Kidney capillary endothelial cell (primary cell): ENCODE results near the gene STEEP1.

Source experiments
- DNase-seq: peaks from one replicate; pipeline ENCODE4 v3.0.0-alpha.2; 2018; ENCODE audit warnings: low spot score

The STEEP1 gene

DNA sequence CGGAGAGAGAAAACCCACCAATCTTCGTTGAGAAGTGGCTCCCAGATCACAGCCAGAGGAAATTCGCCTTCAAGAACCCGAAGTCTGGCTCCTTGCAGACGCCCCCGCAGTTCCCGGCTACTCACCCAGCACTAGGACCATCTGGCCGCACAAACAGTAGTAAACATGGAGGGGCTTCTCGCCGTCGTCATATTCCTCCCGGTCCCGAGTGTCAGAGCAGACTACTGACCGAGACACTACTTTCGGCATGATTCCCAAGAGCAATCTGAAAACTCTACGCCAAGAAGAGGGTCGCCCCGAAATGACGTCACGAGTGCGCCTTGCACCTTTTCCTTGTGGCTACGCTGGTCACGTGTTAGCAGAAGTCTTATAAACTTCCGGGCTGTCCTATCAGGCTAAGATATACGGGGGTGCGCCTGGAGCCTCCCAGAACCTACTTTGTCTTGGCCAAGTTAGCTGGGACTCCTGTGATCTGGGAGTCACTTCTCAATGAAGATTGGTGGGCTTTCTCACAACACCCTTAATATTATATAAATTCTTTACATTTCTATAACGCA, at the start of gene STEEP1:
STEEP1 (minus strand) TSS at position 303 of the 557 bp plus-strand sequence; CDS start at position 249, 54 bp downstream.
- DNase-seq: peak; percentile 75

DNA sequence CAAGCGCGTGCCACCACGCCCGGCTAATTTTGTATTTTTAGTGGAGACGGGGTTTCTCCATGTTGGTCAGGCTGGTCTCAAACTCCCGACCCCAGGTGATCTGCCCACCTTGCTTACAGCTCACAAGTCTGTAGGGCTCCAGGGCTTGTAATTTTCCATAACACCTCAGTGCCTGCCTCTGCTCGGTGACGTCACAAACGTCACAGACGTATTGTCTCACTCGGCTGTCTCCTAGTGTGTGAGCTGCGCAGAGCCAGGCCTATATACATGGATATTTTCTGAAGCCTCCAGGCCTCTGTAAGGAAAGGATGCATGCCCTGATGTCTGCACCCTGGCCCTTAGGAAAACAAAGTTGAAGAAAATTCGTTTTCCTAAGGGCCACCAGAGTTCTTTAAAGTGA, 49.6 kb upstream of the STEEP1 start:
- DNase-seq: no peak

GRCh38 chrX:119607018-119607389, 41.8 kb upstream of the STEEP1 start:
- DNase-seq: no peak

DNA sequence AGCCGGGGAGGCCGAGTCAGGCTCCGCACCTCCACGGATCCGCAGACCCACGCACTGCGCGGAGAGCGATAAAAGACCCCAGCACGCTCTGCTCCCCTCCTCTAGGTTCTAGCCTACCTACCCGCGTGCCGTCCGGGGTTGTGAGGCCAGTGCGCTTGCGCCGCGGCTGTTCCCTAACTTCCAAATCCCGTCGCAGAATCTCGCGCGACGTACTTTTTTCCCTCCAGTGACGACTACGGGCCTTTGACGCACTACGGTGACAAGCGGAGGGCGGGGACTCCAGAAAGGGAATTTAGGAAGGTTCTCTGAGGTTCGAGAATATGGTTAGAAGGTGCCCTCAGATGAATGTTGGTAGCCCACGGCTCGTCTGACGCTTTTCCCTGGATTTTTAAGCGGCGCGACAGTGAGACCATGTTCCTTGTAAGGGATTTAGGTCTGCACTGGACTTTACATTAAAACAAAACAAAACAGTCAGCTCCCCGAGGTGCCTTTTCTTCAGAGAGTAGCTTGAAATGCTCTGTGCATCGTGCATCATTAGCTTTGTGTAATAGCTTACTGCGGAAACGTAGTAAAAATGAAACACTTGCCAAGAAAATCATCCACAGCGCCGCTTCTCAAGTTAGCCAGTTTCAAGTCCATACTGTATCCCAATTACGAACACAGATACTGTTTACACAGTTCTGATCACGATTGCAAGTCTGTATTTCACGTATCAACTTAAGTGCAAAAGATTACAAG, 41.2 kb upstream of the STEEP1 start, which contains the start of gene NKRF:
NKRF (minus strand) TSS at position 145 of the 738 bp plus-strand sequence.
- peak; percentile 62 for DNase-seq

DNA sequence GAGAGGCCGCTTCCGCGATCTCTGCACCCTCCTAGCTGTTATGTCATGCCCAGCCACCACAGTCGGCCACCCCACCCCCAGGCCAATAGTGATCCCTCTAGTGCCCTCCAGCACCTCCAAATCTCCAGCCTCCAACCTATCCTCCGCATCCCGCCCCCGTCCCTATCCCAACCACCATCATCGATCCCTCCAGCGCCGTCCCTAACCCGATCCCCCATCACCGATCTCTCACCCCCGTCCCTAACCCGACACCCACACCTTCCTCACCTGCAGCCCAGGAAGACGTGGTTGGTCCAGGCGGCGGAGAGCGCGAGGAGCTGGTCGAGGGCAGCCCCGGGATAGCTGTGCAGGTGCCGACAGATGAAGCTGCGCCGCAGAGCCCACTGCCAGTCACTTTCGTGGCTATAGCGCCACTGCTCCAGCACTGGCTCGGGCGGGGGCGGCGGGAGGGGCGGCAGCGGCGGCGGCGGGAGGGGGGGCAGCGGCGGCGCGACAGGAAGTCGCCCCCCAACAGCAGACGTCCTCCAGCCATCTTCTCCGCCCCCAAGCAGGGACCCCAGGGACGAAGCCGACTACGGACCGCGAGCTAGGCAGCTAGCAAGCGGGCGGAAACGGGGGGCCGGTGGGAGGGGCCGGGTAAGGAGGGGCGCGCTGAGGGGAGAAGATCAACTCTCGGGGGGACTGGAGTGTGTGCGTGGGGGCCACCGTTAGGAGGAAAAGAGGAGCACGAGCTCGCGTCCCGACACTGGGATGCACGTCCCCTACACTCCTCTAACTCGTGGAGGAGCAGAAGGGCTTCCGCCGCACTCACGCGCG, 40.5 kb upstream of the STEEP1 start:
- DNase-seq: no peak

DNA sequence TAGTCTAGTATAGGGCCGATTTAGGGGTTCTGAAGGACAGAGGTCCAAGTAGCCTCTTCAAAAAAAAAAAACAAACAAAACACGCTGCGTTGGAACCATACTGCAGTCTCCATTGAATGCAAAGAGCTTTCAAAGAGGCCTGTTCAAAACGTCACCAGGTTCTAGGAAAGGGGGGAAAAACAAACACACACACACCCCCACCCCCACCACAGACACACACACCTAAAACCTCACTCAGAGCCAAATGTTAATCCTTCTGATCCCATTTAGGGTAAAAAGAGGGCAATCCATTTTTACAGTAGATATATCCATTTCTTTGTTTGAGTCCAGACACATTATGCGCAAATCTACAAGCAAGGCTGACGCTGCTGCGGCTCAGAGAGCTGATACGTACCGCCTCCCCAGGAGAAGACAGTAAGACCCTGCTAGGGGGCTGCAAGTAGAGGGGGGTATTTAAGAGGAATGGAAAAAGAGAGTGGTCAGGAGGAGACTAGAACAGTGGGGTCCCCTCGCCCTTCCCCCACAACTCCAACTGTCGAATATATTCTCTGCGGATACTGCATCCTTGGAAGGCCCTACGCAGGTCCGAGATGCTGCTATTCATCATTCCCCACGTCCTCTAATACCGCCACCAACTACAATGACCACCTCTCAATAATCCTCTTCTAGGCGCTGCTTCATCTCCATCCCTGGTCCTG, 39.7 kb upstream of the STEEP1 start:
- no peak for DNase-seq

DNA sequence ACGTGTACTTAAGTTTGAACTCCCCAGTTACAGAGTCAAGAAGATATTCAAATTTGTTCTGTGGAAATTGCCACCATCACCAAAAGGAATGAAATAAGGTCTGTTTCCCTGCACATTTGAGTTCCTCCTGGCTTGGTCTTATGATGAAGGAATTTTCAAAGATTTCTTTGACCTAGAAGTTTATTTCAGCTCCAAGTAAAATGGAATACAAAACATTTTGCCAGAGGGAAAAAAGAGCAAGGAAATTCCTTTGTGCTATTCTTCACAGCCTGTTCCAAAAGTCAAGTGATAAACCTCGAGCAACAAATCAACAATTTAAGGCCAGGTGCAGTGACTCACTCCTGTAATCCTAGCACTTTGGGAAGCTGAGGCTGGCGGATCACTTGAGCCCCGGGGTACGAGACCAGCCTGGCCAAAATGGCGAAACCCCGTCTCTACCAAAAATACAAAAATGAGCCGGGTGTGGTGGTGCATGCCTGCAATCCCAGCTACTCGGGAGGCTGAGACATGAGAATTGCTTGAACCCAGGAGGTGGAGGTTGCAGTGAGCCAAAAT, 37.6 kb upstream of the STEEP1 start:
- DNase-seq: no peak

DNA sequence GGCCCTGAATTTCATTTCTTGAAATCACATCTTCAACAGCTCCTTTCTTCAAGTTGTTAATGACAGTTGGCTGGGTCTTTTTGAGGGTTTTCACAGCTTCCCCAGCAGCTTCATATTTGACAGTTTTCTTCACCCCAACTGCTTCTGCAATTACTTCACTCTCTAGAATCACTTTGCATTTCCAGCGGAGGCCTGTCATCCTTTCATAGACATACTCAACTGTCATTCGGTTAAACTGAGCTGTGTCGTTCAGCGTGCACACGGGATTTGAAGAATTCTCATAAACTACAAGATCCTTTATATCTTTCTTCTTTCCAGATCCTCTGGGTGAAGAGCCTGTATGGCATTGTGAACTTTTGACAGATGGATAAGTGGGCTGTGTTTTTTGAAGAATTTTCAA, 24.6 kb upstream of the STEEP1 start:
- no peak for DNase-seq

- DNase-seq: no peak
Measured at GRCh38 chrX:119583431-119584059, 18.3 kb upstream of the STEEP1 start.

DNA sequence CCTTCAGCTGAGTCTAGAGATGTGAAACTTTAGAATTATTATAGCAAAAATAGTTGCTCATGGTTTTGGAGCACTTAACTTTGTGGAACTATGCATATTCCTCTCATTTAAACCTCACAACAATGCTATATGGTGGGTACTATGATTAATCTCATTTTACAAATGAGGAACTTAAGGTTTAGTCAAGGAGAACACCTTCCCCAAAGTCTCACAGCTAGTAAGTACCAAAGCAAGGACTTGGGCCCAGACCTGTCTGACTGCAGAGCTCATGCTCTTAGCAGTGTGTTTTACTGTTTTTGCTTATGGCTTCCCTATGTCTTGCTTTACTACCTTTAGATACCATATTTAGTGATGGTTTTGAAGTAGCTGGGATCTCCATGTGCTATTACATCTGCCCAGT, 14.2 kb upstream of the STEEP1 start:
- DNase-seq: no peak

- DNase-seq: peak; percentile 63
Measured at GRCh38 chrX:119574394-119575266, 9.4 kb upstream of the STEEP1 start, which contains the start of gene UBE2A. TSS of gene UBE2A (plus strand) at chrX:119574563. CDS start at chrX:119574712, 149 bp downstream.

DNA sequence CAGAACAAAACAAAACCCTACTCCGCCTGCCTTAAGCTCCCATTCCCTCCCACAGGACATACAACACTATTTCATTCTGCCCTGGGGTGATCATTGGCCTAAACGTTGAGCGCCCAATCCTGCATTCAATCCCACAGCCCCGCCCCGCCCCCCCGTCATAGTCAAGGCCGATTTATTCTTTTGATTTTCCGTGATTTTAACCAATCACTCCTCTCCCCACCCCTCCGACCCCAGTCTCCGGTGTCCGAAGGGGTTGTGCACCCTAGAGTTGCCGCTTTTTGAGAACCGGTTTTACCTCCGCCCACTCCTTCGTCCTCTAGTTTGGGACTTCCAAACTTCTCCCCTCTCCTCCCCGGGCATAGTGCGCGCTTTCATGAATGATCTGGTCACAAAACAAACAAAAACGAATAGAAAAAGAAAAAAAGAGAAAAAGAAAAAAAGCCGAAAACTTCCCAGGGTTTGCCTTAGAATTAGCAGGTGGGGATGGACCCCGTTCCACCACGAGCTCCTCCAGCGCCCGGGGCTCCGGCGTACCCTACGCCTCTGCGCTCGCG, 8.7 kb upstream of the STEEP1 start:
- DNase-seq: no peak

- no peak for DNase-seq
Measured at GRCh38 chrX:119573222-119573621, 8.0 kb upstream of the STEEP1 start.

- DNase-seq: no peak
Measured at GRCh38 chrX:119570351-119570835, 5.2 kb upstream of the STEEP1 start.

DNA sequence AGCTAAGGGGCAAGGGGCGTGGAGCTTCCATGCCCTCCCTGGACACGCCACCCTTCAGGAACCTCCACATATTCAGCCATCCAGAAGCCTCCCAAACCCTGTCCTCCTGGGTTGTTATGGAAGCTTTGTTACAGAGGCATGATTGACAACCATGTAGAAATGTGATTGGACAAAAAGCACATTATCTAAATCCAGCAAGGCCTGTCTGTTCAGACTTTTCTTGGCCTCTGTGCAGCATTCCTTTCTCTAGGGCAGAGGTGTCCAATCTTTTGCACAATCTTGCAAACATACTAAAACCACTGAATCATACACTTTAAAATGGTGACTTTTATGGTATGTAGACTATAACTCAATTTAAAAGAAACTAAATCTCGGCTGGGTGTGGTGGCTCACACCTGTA, 12.7 kb downstream of the STEEP1 start:
- DNase-seq: no peak

GRCh38 chrX:119549327-119550016, 15.7 kb downstream of the STEEP1 start:
- no peak for DNase-seq

- peak; percentile 52 for DNase-seq
Measured at GRCh38 chrX:119541188-119541587, 24.0 kb downstream of the STEEP1 start.

DNA sequence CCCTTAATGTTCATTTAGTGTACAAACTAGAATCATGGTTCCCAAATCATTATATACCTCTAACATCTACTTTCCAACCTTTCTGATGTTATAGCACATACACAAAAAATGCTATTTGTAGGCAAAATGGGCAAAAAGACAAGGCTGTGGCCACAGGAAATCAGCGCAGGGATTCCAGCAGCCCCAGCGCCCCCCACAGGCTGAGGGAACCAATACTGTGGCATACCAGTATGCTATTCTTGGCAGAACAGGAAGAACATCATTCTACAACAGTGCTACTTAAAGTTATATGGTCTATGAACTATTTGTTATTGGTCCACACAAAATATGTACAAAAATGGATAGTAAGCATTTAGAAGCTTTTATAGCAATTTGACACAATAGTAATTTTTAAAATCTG, 25.3 kb downstream of the STEEP1 start:
- no peak for DNase-seq

GRCh38 chrX:119537487-119537886, 27.7 kb downstream of the STEEP1 start:
- DNase-seq: no peak
